HG03565 (cell line): Measurements from ENCODE around the gene ARL8A.
"Not testable (repeated sequence)": the region's sequence is repeated elsewhere in the genome, so short reads cannot be mapped to it uniquely, and the experiment has no call there.

Experiments used
- ATAC-seq: cut with Tn5 transposase; IDR thresholded peaks from one replicate; pipeline ENCODE4 v1.9.1; 2021; ENCODE audit warnings: mild to moderate bottlenecking, moderate library complexity; ENCODE audit not compliant: unreplicated experiment

The ARL8A gene

DNA sequence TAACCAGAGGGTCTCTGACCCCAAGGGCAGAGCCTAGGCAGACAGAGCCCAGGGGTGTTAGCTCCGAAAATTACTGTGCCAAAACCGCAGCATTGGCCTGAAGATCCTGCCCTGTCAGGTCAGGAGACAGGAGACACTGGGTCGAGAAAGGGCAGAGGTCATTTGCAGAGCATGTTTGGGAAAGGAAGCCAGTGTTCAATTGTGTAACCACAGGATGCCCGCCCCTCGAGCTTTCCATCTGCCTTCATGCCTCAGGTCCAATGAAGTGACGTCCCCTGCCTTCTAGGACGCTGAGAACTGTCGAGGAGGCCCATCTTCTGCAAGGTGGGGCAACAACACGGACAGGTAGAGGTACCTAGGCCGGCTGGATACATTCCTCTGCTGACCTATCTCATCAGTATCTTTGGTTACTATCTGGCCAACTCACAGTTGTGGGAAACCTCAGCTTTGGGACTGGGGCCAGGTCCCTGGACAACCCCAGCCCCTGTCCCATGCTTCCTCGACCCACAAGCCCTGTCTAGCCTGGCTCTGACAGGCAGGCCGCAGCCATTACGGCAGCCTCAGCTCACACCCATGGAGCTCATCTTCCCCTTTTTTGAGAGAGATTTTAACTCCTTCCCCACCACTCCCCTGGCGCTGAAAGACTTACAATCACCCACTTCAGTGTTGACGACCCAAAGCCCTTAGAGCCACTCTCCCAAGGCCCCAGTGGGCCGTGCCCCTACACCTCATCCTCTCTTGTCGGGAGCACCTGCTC lies 1.3 kb downstream of the ARL8A start:
- no peak for ATAC-seq

DNA sequence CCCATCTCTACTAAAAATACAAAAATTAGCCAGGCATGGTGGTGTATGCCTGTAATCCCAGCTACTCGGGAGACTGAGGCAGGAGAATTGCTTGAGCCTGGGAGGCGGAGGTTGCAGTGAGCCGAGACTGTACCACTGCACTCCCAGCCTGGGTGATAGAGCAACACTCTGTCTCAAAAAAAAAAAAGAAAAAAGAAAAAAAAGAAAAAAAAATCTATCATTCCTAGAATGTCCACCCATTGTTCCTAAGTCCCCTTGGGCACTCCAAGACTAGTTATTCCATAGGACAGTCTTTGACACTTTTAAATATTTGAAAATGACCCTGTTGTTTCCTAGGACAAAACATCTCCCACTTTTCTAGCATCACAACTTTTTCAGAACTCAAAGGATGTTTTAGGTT lies 3.1 kb downstream of the ARL8A start:
- ATAC-seq: not testable (repeated sequence)

DNA sequence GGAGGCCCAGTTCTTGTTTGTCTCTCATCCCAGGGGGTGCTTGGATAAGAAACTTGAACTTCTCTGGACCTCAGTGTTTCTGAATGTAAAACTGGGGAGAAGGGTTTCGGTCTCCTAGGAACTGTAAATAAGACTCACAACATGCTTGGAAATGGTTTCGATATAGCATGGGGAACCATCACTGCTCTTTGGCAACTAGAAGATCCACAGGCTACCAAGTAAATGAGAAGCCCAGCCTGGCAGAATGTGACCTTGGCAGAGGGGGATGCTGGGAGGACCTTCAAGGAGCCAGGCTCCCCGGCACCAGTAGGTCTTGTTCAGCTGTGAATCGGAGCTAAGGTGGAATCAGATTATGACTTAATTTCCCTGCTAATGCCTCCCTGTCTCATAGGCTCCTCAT lies 3.7 kb downstream of the ARL8A start:
- no peak for ATAC-seq

DNA sequence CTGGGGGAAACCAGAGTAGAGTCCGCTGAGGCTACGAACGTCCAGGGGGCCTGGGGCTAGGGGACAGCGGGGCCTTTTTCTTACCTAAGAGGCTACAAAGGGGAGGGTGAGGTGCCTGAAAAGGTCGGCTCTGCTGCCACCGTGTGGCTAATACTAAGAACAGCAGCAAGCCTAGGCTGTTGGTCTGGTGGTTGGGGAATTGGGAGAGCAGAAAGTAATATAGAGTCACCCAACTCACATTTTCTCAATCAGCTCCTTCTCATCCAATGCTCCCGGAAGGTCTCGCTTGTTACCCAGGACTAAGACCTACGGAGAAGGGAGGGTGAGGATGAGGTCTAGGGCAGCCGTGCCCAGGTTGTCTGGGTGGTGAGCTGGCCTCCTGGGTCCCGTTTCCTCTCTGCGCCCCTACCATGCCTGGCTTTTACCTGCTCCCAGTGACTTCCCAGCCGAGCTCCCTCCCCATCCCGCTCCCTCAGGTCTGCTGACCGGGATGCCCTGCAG lies 9.3 kb downstream of the ARL8A start:
- ATAC-seq: no peak

DNA sequence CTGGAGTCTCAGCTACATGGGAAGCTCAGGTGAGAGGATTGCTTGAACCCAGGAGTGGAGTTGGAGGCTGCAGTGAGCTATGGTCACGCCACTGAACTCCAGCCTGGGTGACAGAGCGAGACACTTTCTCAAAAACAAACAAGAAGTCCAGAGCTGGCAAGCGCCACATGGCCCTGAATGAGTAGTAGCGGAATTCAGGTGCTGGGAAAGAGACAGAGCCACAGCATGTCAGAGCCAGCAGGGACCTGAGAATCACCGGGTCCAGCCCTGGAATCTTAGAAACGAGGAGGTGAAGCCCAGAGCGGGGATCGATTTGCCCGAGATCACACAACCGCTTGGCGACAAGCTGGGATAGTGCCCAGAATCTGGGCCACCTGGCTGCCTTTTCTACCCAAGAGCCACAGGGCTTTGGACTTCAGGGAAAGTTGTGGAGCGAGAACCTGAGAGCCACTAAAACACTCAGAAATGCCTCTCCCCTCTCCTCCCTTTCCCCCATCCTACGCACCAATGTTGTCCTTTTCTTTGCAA lies 9.8 kb downstream of the ARL8A start:
- no peak for ATAC-seq

DNA sequence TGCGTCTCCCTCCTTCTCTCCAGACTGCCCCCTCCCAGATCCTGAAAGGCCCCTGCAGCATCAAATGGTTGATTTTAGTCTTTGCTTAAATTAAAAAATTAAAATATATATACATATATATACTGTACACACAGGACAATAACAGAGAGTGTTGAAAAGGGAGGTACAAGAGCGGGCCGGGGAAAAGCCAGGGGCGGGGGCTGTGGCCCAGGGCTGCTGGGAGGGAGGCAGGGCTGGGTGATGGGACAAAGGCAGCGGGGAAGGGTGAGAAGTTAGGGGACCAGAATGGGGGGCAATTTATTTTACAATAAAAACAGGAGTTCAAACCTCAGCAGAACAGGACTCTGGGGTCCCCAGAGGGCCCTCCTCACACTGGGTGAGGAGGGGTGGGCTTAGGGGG lies 10.5 kb downstream of the ARL8A start:
- no peak for ATAC-seq

DNA sequence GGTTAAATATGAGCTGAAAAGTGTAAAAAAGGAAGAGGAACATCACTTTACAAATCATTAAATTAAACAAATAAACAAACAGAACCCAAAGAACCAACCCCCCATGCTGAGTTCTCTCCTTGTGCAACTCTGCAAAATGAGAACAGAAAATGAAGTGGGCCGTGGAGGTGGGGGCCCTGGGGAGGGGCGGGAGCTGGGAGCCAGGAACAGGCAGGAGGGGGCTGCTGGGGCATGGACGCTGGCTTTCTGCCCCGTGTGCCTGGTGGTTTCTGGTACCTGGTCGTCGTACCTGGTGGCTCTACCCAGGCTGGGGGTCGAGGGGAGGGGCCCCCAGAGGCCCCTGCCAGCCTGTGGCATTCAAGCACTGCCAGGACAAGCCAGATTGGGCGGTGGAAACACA lies 11.0 kb downstream of the ARL8A start:
- no peak for ATAC-seq

DNA sequence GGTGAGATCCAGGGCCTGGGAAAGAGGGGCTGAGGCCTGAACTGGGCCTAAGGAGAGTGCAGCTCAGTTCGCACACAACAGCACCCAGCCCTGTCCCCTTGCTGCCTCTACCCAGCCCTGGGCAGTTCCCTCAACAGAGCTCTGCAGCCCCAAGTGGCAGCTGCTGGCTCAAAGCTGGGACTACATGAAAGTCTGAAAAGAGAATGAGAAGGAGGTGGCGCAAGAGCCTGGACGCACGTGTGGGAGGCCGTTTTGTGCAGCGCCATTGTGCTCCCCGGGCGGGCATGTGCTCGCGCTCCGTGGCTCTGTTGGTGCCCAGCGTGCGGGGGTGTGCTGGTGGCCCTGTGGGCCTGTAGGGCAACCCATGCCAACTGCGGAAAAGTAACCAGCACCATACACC lies 11.5 kb downstream of the ARL8A start:
- no peak for ATAC-seq

DNA sequence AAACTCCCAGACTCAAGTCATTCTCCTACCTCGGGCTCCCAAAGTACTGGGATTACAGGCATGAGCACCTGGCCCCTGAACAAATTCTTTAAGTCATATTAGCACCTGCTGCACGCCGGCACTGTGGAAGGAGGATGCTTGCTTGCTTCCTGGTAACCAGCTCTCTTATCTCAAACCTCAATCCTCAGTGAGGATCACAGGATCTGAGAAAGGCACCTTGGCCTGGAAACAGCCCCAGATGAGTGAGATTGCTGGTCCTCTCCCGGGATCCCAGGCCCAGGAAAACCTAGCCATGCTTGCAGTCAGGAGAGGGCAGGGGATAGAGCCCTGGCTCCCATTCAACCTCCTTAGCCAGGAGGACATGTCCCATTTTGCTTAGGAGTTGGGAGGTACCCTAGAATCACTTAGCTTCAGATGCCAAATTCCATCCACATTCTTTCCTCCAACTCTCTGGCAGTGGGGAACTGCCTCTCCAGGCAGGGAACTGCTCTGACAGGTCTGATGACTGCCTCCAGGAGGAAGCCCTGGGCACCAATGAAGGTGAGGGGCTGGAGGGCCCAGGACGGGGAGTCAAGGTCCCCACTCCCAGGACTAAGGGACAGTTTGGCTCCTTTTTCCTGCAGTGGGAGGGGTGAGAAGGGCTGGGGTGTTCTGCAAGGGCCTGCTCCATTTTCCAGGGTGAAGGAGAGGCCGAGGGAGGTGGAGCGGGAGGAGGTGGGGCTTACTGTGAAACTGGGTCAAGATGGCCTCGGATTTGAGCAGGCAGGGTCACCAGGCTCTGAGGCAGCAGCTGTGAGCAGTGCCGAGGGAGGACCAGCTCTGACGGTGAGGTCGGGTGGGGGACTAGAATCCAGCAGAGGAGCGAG lies 12.3 kb downstream of the ARL8A start:
- ATAC-seq: no peak

DNA sequence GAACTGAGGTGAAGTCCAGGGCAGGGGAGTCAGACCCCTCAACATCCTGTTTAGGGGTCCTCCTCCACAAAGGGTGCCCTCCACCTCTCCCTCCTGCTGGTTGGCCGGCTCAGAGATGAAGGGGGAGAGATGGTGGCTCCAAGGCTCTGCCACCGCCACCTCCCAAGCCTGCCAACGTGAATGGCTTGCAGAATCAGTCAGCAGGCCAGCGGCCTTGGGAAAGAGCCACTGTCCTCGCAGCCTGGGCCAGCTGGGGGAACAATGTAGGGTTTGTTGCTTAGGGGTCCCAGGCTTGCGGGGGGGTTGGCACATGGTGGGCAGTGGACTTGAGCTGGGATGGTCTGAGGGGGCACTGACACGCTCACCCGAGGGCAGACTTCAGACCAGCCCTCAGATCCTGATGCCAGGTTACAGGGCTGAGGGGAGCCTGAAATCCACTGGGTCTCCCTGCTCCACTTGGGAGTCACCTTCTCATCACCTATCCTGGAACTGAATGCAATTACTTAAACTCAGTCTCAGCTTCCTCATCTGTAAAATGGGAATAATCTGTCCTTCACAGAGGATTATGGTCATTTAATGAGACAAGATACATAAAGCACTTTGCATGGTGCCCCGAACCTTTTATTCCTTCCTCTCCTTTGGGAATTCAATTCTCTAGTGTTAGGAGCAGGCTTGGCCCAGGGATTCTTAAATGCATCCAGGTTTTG lies 13.6 kb downstream of the ARL8A start:
- ATAC-seq: no peak

DNA sequence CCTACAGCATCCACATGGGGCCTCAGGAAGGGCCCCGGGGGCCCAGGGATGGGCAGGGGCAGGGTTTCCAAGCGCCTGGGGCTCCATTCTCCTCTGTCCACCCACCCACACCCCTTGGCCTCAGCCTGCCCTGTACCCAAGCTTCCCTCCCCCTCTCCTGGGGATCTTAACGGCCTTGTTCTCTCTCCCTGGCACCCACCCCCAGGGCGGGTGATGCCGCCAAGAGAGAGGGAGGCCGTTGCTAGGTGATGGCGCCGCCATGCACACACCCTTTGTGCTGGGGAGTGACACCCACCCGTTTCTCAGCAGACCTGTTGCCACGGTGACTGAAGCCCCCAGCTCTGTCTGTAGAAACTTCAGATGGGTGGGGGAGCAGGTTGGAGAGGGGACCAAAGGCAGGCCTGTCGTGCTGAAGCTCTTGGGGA lies 14.2 kb downstream of the ARL8A start:
- ATAC-seq: no peak

DNA sequence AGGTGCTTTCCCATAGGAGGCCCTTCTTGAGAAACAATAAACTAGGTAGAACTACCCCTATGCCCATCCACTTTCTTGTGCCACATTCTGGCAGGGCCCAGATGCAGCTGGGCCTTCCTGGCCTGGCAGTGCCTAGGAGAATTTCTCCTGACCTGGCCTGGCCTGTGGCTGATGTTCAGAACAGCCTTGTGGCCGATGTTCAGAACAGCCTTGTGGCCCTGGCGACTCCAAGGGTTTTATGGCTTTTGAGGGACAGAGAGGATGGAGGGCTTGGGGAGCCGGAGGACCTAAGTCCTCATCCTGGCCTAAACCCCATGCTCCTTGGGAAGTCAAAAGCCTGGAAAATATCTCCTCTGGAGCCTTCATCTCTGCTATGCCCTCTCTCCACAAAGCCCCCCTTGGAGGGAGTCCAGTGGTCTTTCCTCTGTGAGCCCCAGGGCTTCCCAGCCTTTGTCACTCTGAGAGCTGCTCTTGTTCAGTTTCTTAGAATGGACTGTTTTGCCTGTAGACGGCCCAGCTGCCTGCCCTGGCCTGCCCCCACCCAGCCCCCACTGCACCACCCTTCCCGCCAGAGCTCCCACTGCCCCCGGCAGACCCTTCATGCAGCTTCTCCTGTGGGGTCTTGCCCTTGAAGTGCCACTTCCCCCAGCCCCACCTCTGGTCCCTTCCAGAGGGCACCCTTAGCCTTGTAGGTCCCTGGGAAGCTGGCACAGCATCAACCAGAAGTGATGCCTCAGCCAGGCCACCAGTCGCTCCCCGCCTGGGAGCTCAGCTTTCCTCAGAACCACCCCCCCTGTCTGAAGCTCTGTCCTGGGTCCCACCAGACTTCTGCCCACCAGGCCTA lies 14.9 kb downstream of the ARL8A start:
- ATAC-seq: no peak

DNA sequence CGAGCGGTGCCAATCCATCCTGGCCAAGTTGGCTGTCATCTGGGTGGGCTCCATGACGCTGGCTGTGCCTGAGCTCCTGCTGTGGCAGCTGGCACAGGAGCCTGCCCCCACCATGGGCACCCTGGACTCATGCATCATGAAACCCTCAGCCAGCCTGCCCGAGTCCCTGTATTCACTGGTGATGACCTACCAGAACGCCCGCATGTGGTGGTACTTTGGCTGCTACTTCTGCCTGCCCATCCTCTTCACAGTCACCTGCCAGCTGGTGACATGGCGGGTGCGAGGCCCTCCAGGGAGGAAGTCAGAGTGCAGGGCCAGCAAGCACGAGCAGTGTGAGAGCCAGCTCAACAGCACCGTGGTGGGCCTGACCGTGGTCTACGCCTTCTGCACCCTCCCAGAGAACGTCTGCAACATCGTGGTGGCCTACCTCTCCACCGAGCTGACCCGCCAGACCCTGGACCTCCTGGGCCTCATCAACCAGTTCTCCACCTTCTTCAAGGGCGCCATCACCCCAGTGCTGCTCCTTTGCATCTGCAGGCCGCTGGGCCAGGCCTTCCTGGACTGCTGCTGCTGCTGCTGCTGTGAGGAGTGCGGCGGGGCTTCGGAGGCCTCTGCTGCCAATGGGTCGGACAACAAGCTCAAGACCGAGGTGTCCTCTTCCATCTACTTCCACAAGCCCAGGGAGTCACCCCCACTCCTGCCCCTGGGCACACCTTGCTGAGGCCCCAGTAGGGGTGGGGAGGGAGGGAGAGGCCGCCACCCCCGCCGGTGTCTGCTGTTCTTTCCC lies 16.5 kb downstream of the ARL8A start:
- ATAC-seq: no peak

DNA sequence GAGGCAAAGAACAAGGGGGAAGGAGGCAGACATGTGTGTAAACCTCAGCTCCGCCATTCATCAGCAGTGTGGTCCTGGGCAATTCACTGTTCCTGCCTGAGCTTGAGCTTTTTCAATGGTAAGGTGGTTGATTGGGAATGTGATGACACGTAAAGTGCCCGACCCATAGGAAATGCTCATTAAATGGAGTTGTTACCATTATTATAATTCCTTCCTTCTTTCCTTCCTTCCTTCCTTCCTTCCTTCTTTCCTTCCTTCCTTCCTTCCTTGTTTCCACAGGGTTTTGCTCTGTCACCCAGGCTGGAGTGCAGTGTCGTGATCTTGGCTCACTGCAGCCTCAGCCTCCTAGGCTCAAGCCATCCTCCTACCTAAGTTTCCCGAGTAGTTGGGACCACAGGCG lies 17.5 kb downstream of the ARL8A start:
- no peak for ATAC-seq

DNA sequence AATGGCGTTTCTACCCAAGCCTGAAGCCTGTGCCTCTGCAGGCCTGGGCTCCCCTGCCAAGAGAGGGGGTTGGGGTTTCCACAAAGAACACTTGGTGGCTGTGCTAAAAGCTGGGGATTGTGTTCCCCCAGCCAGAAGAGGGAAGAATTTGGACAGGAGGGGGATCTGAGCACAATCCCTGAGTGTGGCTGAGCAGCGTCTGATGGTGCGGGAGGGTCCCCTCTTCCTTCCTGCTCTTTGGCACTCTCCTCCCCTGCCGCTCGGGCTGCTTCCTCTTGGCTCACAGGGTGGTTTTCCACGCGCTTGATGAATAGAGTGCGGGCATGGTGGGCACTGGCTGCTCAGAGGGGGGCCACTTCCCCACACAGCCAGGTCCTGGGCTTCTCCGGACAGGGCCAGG lies 18.1 kb downstream of the ARL8A start:
- no peak for ATAC-seq

DNA sequence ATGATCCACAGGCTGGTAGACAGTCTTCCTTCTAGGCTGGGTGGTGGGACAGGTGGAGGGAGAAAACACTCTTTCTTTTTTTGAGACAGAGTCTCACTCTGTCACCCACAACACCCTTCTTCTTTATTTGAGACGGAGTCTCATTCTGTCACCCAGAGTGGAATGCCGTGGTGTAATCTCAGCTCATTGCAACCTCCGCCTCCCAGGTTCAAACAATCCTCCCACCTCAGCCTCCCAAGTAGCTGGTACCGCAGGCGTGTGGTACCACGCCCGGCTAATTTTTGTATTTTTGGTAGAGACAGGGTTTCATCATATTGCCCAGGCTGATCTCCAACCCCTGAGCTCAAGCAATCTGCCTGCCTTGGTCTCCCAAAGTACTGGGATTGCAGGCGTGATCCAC lies 18.9 kb downstream of the ARL8A start:
- ATAC-seq: no peak

DNA sequence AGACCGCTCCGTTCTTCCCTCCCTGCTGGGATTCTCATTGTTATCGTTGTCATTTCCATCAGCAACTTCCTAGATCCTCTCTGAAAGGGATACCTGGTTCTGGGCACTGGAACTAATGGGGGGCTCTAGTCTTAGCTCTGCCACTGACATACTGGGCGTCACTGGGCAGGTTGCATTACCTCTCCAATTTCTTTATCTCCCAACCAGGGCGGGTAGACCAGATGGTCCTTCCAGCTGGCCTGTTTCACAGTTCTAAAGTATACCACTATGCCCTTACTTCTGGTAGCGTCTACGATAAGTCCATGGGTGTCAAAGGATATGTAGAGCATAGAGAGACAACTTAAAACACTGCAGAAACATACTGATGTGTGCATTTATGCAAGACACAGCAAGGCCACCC lies 20.4 kb downstream of the ARL8A start:
- ATAC-seq: no peak

DNA sequence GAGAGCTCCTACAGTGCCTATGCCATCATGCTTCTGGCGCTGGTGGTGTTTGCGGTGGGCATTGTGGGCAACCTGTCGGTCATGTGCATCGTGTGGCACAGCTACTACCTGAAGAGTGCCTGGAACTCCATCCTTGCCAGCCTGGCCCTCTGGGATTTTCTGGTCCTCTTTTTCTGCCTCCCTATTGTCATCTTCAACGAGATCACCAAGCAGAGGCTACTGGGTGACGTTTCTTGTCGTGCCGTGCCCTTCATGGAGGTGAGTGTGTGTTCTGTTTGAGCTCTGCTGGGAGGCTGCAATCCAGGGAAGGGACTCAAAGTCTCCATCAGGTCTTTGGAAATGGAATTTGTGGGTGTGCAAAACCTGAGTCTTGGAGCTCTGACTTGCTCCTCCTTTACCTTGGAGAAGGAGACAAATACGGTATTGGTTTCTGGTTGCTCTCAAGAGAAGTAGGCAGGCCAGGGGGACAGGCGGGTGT lies 21.2 kb downstream of the ARL8A start:
- ATAC-seq: no peak

DNA sequence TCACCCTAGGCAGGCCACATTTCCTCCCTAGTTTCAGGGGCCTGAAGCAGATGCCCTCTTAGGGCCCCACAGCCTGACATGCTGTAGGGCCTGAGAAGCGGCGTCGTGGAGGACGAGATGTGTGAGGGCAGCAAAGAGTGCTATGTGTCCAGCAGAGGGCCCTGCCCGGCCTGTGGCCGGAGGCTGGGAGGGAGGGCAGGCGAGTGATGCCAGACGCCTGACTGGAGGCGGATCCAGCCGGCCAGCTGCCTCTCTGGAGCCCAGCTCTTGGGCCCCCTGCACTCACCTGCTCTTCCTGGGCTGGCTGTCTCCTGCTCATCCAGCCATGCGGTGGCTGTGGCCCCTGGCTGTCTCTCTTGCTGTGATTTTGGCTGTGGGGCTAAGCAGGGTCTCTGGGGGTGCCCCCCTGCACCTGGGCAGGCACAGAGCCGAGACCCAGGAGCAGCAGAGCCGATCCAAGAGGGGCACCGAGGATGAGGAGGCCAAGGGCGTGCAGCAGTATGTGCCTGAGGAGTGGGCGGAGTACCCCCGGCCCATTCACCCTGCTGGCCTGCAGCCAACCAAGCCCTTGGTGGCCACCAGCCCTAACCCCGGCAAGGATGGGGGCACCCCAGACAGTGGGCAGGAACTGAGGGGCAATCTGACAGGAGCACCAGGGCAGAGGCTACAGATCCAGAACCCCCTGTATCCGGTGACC lies 21.8 kb downstream of the ARL8A start, which contains the start of gene GPR37L1:
TSS of gene GPR37L1 (plus strand) at position 279 of the 697 bp plus-strand sequence. CDS start at position 326, 47 bp downstream.
- ATAC-seq: no peak
